K562 (cell line): Measurements from ENCODE around the gene SCAMP3. TPM values are rescaled to one million over a fixed set of nuclear protein-coding genes. Genes with fewer than 3 reads are reported as not detected.

Experiments
- BACH1 ChIP-seq: fragments of 200-800 bp; sonication (Bioruptor generic); IDR thresholded peaks from 2 replicates; pipeline ENCODE4 v1.6.1; 2016; ENCODE audit warnings: missing genetic modification characterization, missing compliant biosample characterization
- BRF2 ChIP-seq: IDR thresholded peaks from 3 replicates; pipeline ENCODE4 v1.6.1; 2011; ENCODE audit warnings: borderline replicate concordance, mild to moderate bottlenecking; ENCODE audit not compliant: insufficient read length, insufficient read depth
- CBFA2T3 ChIP-seq: fragments of 450-650 bp; IDR thresholded peaks from 2 replicates; pipeline ENCODE4 v1.6.1; 2017
- CREBBP ChIP-seq: IDR thresholded peaks from one replicate; pipeline ENCODE4 v1.6.1; 2012; ENCODE audit warnings: low read depth, mild to moderate bottlenecking, control low read depth, inconsistent platforms, low read length
- HDGF ChIP-seq: fragments of 450-650 bp; IDR thresholded peaks from 2 replicates; pipeline ENCODE4 v1.6.1; 2016
- KAT2B ChIP-seq: IDR thresholded peaks from one replicate; pipeline ENCODE4 v1.6.1; 2012; ENCODE audit warnings: low read depth, mild to moderate bottlenecking, control low read depth, inconsistent platforms, low read length, moderate library complexity
- MEF2A ChIP-seq: IDR thresholded peaks from 2 replicates; pipeline ENCODE4 v1.6.1; 2011; ENCODE audit warnings: low read depth, mild to moderate bottlenecking, low read length, moderate library complexity; ENCODE audit not compliant: control insufficient read depth
- NFIC ChIP-seq: fragments of 450-650 bp; IDR thresholded peaks from 2 replicates; pipeline ENCODE4 v1.6.1; 2017; ENCODE audit warnings: mild to moderate bottlenecking, inconsistent platforms
- POLR2A ChIP-seq: fragments of 450-650 bp; conservative IDR thresholded peaks from 2 replicates; pipeline ENCODE4 v1.6.1; 2016
- PPARD ChIP-seq: fragments of 250-450 bp; sonication (Bioruptor Pico); IDR thresholded peaks from 2 replicates; pipeline ENCODE4 v1.8.0; 2022; ENCODE audit warnings: inconsistent platforms, mild to moderate bottlenecking, moderate library complexity
- RAD21 ChIP-seq, 2 experiments: fragments of 250-450 bp in 1 of 2; fragments of 450-650 bp in 1 of 2; sonication (Bioruptor Pico) in 1 of 2; formaldehyde crosslinking in 1 of 2; IDR thresholded peaks in 1 of 2; conservative IDR thresholded peaks in 1 of 2; 2 replicates each; pipeline versions ENCODE4 v1.4.0 to v1.8.0; 2020 to 2022; ENCODE audit warnings: mild to moderate bottlenecking in 2 of 2, moderate library complexity in 1 of 2
- TEAD1 ChIP-seq, 2 experiments: fragments of 450-650 bp in 1 of 2; sonication (generic) in 1 of 2; formaldehyde crosslinking; IDR thresholded peaks; 2 replicates each; pipeline versions ENCODE4 v1.4.0 to v1.8.0; 2020 to 2022; ENCODE audit warnings: mild to moderate bottlenecking in 2 of 2, missing genetic modification reagents in 1 of 2
- ZNF197 ChIP-seq: fragments of 200-800 bp; sonication (Bioruptor generic); IDR thresholded peaks from 2 replicates; pipeline ENCODE4 v1.6.1; 2016; ENCODE audit warnings: low read depth, missing genetic modification characterization, missing compliant biosample characterization
- ZNF398 ChIP-seq: fragments of 250-450 bp; sonication (Bioruptor Pico); IDR thresholded peaks from 2 replicates; pipeline ENCODE4 v1.8.0; 2021; ENCODE audit warnings: moderate library complexity, mild to moderate bottlenecking, inconsistent platforms
- ZNF76 ChIP-seq: fragments of 250-450 bp; sonication (Bioruptor Pico); IDR thresholded peaks from 2 replicates; pipeline ENCODE4 v1.4.0; 2020; ENCODE audit warnings: mild to moderate bottlenecking, moderate library complexity, borderline replicate concordance
- polyA plus RNA-seq, 8 experiments: library from polyadenylated mRNA; depleted of rRNA in 4 of 8; stranded (reverse) in 5 of 8; unstranded in 3 of 8; fragments of >200 nt; fragmentation: Nextera tagmentation in 2 of 8; fragmentation: Illumina TruSeq in 1 of 8; extraction: Ambion mirVana in 2 of 8; extraction: Trizol in 1 of 8; gene quantifications; 2 replicates each; pipeline versions ENCODE4 v1.2.1 to v1.2.3, GENCODE V29; 2011 to 2014; ENCODE audit warnings: inconsistent platforms in 1 of 8, missing spikeins in 1 of 8
- total RNA-seq, 7 experiments: library from RNA; depleted of rRNA in 6 of 7; stranded (reverse); fragments of >200 nt in 6 of 7; fragmentation: Illumina TruSeq in 2 of 7; extraction: Trizol in 2 of 7; gene quantifications; 2 replicates each; pipeline versions ENCODE4 v1.2.1 to v1.2.3, GENCODE V29; 2011 to 2021; ENCODE audit warnings: low replicate concordance in 1 of 7

The SCAMP3 gene
- total and polyA plus RNA-seq, 9 of the 15 experiments (the other 6 are each of a cell fraction or from before 2014, with no cell fraction given) = 14.2 to 131 (median 86.1) TPM

GRCh38 chr1:155208541-155209311 lies 53.4 kb downstream of the SCAMP3 start, which contains the start of gene MTX1 (continued):
- no peak for TF ChIP-seq ZNF398 (CRISPR knock-in tag)
- no peak for TF ChIP-seq RAD21 (CRISPR knock-in tag; conservative IDR thresholded peaks at IDR 0.05 in 1 of 2, IDR thresholded peaks at IDR 0.05 in 1 of 2)
- TF ChIP-seq MEF2A = no peak
- peak in 1 of 2 experiments; percentile 35; a peak in 1 of 4 replicates for TF ChIP-seq TEAD1 (CRISPR knock-in tag; IDR thresholded peaks at IDR 0.05)
- TF ChIP-seq HDGF = no peak
- no peak for TF ChIP-seq BACH1
- TF ChIP-seq PPARD = no peak
- TF ChIP-seq ZNF197 = peak; percentile 72; the same call in 1 of the 2 replicates
- TF ChIP-seq BRF2 = no peak
- no peak for TF ChIP-seq ZNF76 (CRISPR knock-in tag)
- 0 out of 2 replicates have a peak, but pooled peaks have one; percentile 29 for TF ChIP-seq NFIC
- TF ChIP-seq CREBBP = no peak
- peak; percentile 76 for TF ChIP-seq POLR2A
- TF ChIP-seq CBFA2T3 = no peak
- no peak for TF ChIP-seq KAT2B
